PC-3 (cell line): Measurements from ENCODE around the gene PAEP.

Experiments
- EZH2 ChIP-seq: fragments of 300-600 bp; sonication (generic); IDR thresholded peaks from one replicate; pipeline ENCODE4 v1.6.1; 2017; ENCODE audit warnings: antibody characterized with exemption, mild to moderate bottlenecking, low read length; ENCODE audit not compliant: unreplicated experiment
- TF ChIP-seq, protein P1 (sequence below): fragments of 300-600 bp; sonication (generic); conservative IDR thresholded peaks from 2 replicates; pipeline ENCODE4 v1.5.1; 2017; ENCODE audit warnings: antibody characterized with exemption, low read depth, mild to moderate bottlenecking, low read length

DNA sequence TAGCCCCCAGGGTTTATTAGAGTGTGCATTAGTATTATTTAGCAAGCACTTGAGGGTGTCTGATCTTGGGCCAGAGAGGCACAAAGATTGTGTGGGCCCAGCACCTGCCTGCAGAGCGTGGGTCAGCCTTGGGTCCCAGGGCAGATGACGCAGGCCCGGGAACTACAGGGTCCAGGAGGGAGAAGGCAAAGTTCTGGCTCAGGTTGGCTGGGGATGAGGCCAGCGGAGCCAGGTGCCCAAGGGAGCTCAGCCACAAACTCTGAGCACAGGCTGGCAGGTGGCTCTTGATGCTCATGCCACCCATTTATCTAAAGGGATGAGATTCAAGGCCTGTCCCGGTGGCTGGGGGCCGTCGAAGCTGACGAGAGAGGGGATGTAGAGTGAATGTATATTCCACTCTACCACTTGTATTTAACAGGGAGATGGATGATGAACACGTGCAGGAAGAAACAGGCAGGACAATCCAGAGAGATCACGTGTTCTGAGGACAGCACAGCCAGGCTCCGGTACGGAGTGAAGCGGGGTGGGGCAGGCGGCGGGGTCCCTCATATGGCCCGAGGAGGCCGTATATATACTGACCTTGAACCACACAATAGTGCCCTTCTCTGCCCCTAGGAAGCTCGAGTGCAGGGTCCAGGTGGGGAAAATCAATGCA is 16.4 kb upstream of the PAEP start:
- TF ChIP-seq, protein P1, sequence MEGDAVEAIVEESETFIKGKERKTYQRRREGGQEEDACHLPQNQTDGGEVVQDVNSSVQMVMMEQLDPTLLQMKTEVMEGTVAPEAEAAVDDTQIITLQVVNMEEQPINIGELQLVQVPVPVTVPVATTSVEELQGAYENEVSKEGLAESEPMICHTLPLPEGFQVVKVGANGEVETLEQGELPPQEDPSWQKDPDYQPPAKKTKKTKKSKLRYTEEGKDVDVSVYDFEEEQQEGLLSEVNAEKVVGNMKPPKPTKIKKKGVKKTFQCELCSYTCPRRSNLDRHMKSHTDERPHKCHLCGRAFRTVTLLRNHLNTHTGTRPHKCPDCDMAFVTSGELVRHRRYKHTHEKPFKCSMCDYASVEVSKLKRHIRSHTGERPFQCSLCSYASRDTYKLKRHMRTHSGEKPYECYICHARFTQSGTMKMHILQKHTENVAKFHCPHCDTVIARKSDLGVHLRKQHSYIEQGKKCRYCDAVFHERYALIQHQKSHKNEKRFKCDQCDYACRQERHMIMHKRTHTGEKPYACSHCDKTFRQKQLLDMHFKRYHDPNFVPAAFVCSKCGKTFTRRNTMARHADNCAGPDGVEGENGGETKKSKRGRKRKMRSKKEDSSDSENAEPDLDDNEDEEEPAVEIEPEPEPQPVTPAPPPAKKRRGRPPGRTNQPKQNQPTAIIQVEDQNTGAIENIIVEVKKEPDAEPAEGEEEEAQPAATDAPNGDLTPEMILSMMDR = no peak
- no peak for TF ChIP-seq EZH2
